ENCODE data around the gene RARB.

The RARB gene

GRCh38 chr3:25448750-25449692 is 21.0 kb downstream of the RARB start:
- DNase-seq (ENCODE audit: low spot score), result peak; percentile 69

GRCh38 chr3:25449857-25450256 is 21.8 kb downstream of the RARB start:
- DNase-seq (ENCODE audit: low spot score), result no peak

GRCh38 chr3:25452192-25452591 is 24.1 kb downstream of the RARB start:
- DNase-seq (ENCODE audit: low spot score), result no peak

- DNase-seq (ENCODE audit: low spot score), result no peak
These were observed 24.7 kb downstream of the RARB start for GRCh38 chr3:25452740-25453139.

- DNase-seq (ENCODE audit: low spot score), result no peak
These were observed 25.5 kb downstream of the RARB start for GRCh38 chr3:25453619-25454004.

GRCh38 chr3:25454005-25454927 is 26.2 kb downstream of the RARB start:
- DNase-seq (ENCODE audit: low spot score), result peak; percentile 20

- peak; percentile 56 for DNase-seq (ENCODE audit: low spot score)
These were observed 27.5 kb downstream of the RARB start for GRCh38 chr3:25455441-25456132.

- DNase-seq (ENCODE audit: low spot score), result no peak
These were observed 28.9 kb downstream of the RARB start for GRCh38 chr3:25456723-25457670.

- DNase-seq (ENCODE audit: low spot score), result peak; percentile 70
These were observed 29.8 kb downstream of the RARB start for GRCh38 chr3:25457671-25458419.

GRCh38 chr3:25458420-25458814 is 30.4 kb downstream of the RARB start:
- no peak for DNase-seq (ENCODE audit: low spot score)

- no peak for DNase-seq (ENCODE audit: low spot score)
These were observed 32.7 kb downstream of the RARB start for GRCh38 chr3:25460751-25461150.

GRCh38 chr3:25461946-25462345 is 33.9 kb downstream of the RARB start:
- no peak for DNase-seq (ENCODE audit: low spot score)

- DNase-seq (ENCODE audit: low spot score), result no peak
These were observed 34.4 kb downstream of the RARB start for GRCh38 chr3:25462495-25462894.

- no peak for DNase-seq (ENCODE audit: low spot score)
These were observed 35.9 kb downstream of the RARB start for GRCh38 chr3:25463836-25464418.

GRCh38 chr3:25465266-25465860 is 37.3 kb downstream of the RARB start:
- DNase-seq (ENCODE audit: low spot score), result peak; percentile 26

- no peak for DNase-seq (ENCODE audit: low spot score)
These were observed 40.8 kb downstream of the RARB start for GRCh38 chr3:25468866-25469319.

GRCh38 chr3:25469558-25469957 is 41.5 kb downstream of the RARB start:
- no peak for DNase-seq (ENCODE audit: low spot score)

GRCh38 chr3:25471081-25471768 is 43.2 kb downstream of the RARB start:
- no peak for DNase-seq (ENCODE audit: low spot score)

GRCh38 chr3:25472153-25472552 is 44.1 kb downstream of the RARB start:
- no peak for DNase-seq (ENCODE audit: low spot score)

All from kidney tubule cell (primary cell).